Measurements from ENCODE around the gene DOCK2. TPM values are rescaled to one million over a fixed set of nuclear protein-coding genes. Genes with fewer than 3 reads are reported as not detected.

Gene DOCK2
- total RNA-seq, 5 donors from 2014 or later (not counting 1 experiment from before 2014, with no cell fraction given), result 168 to 303 (median 197) TPM

DNA sequence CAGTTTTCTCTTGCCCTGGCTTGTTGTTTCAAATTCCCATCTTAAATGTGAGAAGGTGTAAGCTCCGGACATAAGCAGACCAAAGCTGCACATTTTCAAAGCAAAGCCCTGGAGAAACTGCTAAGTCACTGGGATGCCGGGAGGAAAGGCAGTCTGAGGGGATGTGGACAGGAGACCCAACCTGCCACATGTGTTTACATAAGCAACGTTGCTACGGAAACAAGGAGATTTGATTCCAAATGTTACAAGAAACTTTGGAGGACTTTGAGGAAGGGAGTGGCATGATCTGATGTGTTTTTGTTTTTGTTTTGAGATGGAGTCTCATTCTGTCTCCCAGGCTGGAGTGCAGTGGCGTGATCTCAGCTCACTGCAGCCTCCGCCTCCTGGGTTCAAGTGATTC is 368.9 kb downstream of the DOCK2 start:
- no peak overlapping the region for H3K27ac Mint-ChIP-seq
- no peaks in the 10 kb centered on the region for H3K4me1 ChIP-seq (ENCODE audit: control insufficient read depth in 1 of 2, extremely low read depth in 1 of 2, insufficient read depth in 2 of 2, low read length in 2 of 2)
- H3K36me3 ChIP-seq (ENCODE audit: control insufficient read depth in 2 of 2, extremely low read depth in 1 of 2, insufficient read depth in 1 of 2, low read length in 1 of 2), result peaks cover 6 to 66% of the 10 kb centered on the region in 2 donors
- peaks cover 77% of the 10 kb centered on the region for H3K36me3 Mint-ChIP-seq
- ChIA-PET POLR2A (no interaction called here), CTCF (no interaction called here)
- no peaks in the 10 kb centered on the region for H3K9me3 ChIP-seq
- H3K27me3 ChIP-seq (replicated peaks in 1 of 2; ENCODE audit: control insufficient read depth in 2 of 2, extremely low read depth in 1 of 2, insufficient read depth in 2 of 2, low read length in 1 of 2), result no peaks in the 10 kb centered on the region
- H3K27me3 Mint-ChIP-seq, result no peaks in the 10 kb centered on the region
- no peak overlapping the region for H3K4me3 ChIP-seq (ENCODE audit: control insufficient read depth in 1 of 2, extremely low read depth in 1 of 2, low read length in 1 of 2)
- H3K27ac ChIP-seq (ENCODE audit: low read length), result no peak overlapping the region
- peaks cover 0 to 4% (median 4%) of the 10 kb centered on the region in 3 donors for H3K9me3 Mint-ChIP-seq
- ATAC-seq (replicated peaks in 1 of 4), result no peak
- DNase-seq, result no peak
- WGBS (ENCODE audit: insufficient coverage), result 95% methylated on average over 5 of the region's 6 CpGs
- H3K4me1 Mint-ChIP-seq, result no peaks in the 10 kb centered on the region
- H3K4me3 Mint-ChIP-seq, result no peak overlapping the region

DNA sequence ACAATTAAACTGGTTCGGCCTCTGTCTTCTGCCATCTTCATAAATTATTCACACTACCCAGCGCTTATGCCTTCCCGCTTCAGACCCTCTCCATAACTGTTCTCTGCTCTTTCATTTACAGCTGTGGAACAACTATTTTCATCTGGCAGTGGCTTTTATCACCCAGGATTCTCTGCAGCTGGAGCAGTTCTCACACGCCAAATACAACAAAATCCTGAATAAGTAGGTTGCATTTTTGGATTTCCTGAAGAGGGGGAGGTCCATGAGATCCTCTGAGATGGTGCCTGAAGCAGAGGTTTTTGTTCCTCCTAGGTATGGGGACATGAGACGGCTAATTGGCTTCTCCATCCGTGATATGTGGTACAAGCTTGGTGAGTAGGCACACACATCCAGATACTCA is 371.3 kb downstream of the DOCK2 start:
- Mint-ChIP-seq H3K36me3 (peaks cover 80% of the 10 kb centered on the region), H3K4me1 (no peaks in the 10 kb centered on the region), H3K27me3 (no peaks in the 10 kb centered on the region), H3K9me3 (peaks cover 0 to 2% (median 0%) of the 10 kb centered on the region in 3 donors), H3K27ac (no peak overlapping the region), H3K4me3 (no peak overlapping the region)
- Histone ChIP-seq H3K36me3 (ENCODE audit: control insufficient read depth in 2 of 2, extremely low read depth in 1 of 2, insufficient read depth in 1 of 2, low read length in 1 of 2) (peaks cover 9 to 62% of the 10 kb centered on the region in 2 donors), H3K4me1 (ENCODE audit: control insufficient read depth in 1 of 2, extremely low read depth in 1 of 2, insufficient read depth in 2 of 2, low read length in 2 of 2) (no peaks in the 10 kb centered on the region), H3K9me3 (no peaks in the 10 kb centered on the region), H3K27ac (ENCODE audit: low read length) (no peak overlapping the region), H3K4me3 (ENCODE audit: control insufficient read depth in 1 of 2, extremely low read depth in 1 of 2, low read length in 1 of 2) (no peak overlapping the region), H3K27me3 (replicated peaks in 1 of 2; ENCODE audit: control insufficient read depth in 2 of 2, extremely low read depth in 1 of 2, insufficient read depth in 2 of 2, low read length in 1 of 2) (no peaks in the 10 kb centered on the region)
- no peak for ATAC-seq (replicated peaks in 1 of 4)
- no peak for DNase-seq
- ChIA-PET CTCF (no interaction called here), POLR2A (no interaction called here)
- 100% methylated on average over 1 of the region's 6 CpGs for WGBS (ENCODE audit: insufficient coverage)

DNA sequence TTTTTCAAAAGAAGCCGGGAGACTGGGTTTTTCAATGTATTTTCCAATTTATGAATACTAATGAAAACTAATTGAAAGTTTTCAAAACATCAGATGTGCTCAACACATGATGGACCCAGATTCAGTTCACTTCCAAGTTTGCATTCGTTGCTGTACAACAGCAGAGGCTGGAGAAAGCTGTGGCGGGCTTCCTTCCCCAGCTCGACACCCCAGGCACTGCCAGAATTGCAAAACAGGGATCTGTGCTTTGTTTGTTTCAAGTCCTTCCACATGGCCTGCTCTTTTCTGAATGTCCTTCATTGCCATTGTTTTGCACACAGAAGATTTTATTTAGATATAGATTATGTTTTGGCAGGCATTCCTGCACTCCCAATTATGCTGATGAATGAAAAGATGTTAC is 373.5 kb downstream of the DOCK2 start:
- Mint-ChIP-seq H3K4me1 (no peaks in the 10 kb centered on the region), H3K36me3 (peaks cover 78% of the 10 kb centered on the region), H3K27me3 (no peaks in the 10 kb centered on the region), H3K27ac (no peak overlapping the region), H3K4me3 (no peak overlapping the region), H3K9me3 (no peaks in the 10 kb centered on the region)
- no peaks in the 10 kb centered on the region for H3K27me3 ChIP-seq (replicated peaks in 1 of 2; ENCODE audit: control insufficient read depth in 2 of 2, extremely low read depth in 1 of 2, insufficient read depth in 2 of 2, low read length in 1 of 2)
- H3K36me3 ChIP-seq (ENCODE audit: control insufficient read depth in 2 of 2, extremely low read depth in 1 of 2, insufficient read depth in 1 of 2, low read length in 1 of 2), result peaks cover 9 to 57% of the 10 kb centered on the region in 2 donors
- H3K4me1 ChIP-seq (ENCODE audit: control insufficient read depth in 1 of 2, extremely low read depth in 1 of 2, insufficient read depth in 2 of 2, low read length in 2 of 2), result no peaks in the 10 kb centered on the region
- no peaks in the 10 kb centered on the region for H3K9me3 ChIP-seq
- no peak overlapping the region for H3K4me3 ChIP-seq (ENCODE audit: control insufficient read depth in 1 of 2, extremely low read depth in 1 of 2, low read length in 1 of 2)
- ChIA-PET POLR2A (no interaction called here), CTCF (no interaction called here)
- ATAC-seq (replicated peaks in 1 of 4) (no peak), DNase-seq (no peak)
- 90% methylated on average over 2 of the region's 4 CpGs for WGBS (ENCODE audit: insufficient coverage)
- no peak overlapping the region for H3K27ac ChIP-seq (ENCODE audit: low read length)

DNA sequence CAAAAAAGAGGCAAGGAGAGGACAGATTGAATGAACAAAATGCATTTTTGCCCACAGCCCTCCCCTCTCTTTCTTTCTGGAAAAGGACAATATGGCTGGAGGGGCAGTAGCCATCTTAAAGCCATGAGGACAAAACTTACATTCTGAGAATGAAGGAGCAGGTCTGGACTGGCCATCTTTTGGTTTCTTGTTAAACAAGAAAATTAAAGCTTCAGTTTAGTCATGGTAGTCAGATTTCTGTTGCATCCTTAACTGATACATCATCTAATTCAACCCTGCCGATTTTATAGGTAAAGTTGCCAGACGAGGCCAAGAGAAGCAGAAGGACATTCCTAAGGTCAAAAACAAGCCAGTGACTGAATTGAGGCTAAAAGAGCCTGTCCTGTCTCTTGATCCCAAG is 374.7 kb downstream of the DOCK2 start:
- Mint-ChIP-seq H3K27ac (no peak overlapping the region), H3K27me3 (no peaks in the 10 kb centered on the region), H3K4me1 (no peaks in the 10 kb centered on the region), H3K36me3 (peaks cover 81% of the 10 kb centered on the region), H3K4me3 (no peak overlapping the region), H3K9me3 (no peaks in the 10 kb centered on the region)
- H3K27ac ChIP-seq (ENCODE audit: low read length), result no peak overlapping the region
- no peaks in the 10 kb centered on the region for H3K27me3 ChIP-seq (replicated peaks in 1 of 2; ENCODE audit: control insufficient read depth in 2 of 2, extremely low read depth in 1 of 2, insufficient read depth in 2 of 2, low read length in 1 of 2)
- no peak for ATAC-seq (replicated peaks in 1 of 4)
- ChIA-PET POLR2A (no interaction called here), CTCF (no interaction called here)
- H3K4me3 ChIP-seq (ENCODE audit: control insufficient read depth in 1 of 2, extremely low read depth in 1 of 2, low read length in 1 of 2), result no peak overlapping the region
- no peaks in the 10 kb centered on the region for H3K4me1 ChIP-seq (ENCODE audit: control insufficient read depth in 1 of 2, extremely low read depth in 1 of 2, insufficient read depth in 2 of 2, low read length in 2 of 2)
- H3K36me3 ChIP-seq (ENCODE audit: control insufficient read depth in 2 of 2, extremely low read depth in 1 of 2, insufficient read depth in 1 of 2, low read length in 1 of 2), result peaks cover 9 to 59% of the 10 kb centered on the region in 2 donors
- no peaks in the 10 kb centered on the region for H3K9me3 ChIP-seq
- no peak for DNase-seq
- WGBS (ENCODE audit: insufficient coverage), result no CpG with 5 or more reads among the region's 2 CpGs

DNA sequence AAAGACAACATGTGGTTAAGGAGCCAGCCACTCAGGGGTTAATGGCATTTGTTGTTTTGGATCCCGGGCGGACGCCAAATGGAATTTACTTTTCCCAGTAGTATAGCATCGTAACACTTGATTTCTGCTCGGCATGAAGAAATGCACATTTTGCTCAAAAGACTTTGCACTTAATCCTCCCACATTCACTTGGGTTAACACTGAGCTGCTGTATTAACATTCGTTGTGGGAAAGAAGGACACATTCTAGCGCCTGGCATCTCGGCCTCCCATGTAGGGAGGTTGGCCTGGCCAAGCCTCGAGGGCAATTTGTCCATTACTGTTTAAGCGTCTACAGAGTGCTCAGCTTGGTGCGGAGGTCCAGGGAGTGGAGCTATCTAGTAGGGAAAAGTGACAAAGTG is 375.5 kb downstream of the DOCK2 start:
- ATAC-seq (replicated peaks in 1 of 4) (no peak), DNase-seq (no peak)
- H3K4me3 ChIP-seq (ENCODE audit: control insufficient read depth in 1 of 2, extremely low read depth in 1 of 2, low read length in 1 of 2), result no peak overlapping the region
- no peak overlapping the region for H3K27ac ChIP-seq (ENCODE audit: low read length)
- no peak overlapping the region for H3K27ac Mint-ChIP-seq
- H3K27me3 ChIP-seq (replicated peaks in 1 of 2; ENCODE audit: control insufficient read depth in 2 of 2, extremely low read depth in 1 of 2, insufficient read depth in 2 of 2, low read length in 1 of 2), result no peaks in the 10 kb centered on the region
- no peaks in the 10 kb centered on the region for H3K4me1 Mint-ChIP-seq
- H3K27me3 Mint-ChIP-seq, result no peaks in the 10 kb centered on the region
- H3K9me3 Mint-ChIP-seq, result no peaks in the 10 kb centered on the region
- POLR2A ChIA-PET, result no interaction called here
- H3K4me1 ChIP-seq (ENCODE audit: control insufficient read depth in 1 of 2, extremely low read depth in 1 of 2, insufficient read depth in 2 of 2, low read length in 2 of 2), result no peaks in the 10 kb centered on the region
- no peaks in the 10 kb centered on the region for H3K9me3 ChIP-seq
- peaks cover 76% of the 10 kb centered on the region for H3K36me3 Mint-ChIP-seq
- peaks cover 9 to 54% of the 10 kb centered on the region in 2 donors for H3K36me3 ChIP-seq (ENCODE audit: control insufficient read depth in 2 of 2, extremely low read depth in 1 of 2, insufficient read depth in 1 of 2, low read length in 1 of 2)
- H3K4me3 Mint-ChIP-seq, result no peak overlapping the region
- CTCF ChIA-PET, result no interaction called here
- 91% methylated on average over 9 of the region's 11 CpGs for WGBS (ENCODE audit: insufficient coverage)

DNA sequence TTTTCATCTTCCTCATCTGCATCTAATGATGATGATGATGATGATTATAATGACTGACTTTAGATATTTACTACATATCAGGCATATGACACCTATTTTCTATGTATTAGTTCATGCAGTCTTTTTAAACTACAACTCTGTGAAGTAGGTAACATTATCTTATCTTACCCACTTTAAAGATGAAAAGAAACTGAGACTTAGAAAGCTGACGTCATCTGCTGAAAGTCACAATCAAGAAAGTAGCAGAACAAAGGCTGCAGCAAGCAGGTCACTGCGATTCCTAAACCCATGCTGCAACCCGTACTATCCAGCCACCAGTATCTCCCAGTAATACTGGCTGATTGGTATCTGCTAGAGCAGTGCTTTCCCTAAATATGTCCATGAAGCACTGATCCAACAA is 383.3 kb downstream of the DOCK2 start:
- Mint-ChIP-seq H3K27ac (no peak overlapping the region), H3K4me3 (no peak overlapping the region), H3K36me3 (peaks cover 77% of the 10 kb centered on the region), H3K27me3 (no peaks in the 10 kb centered on the region), H3K9me3 (no peaks in the 10 kb centered on the region), H3K4me1 (no peaks in the 10 kb centered on the region)
- no peaks in the 10 kb centered on the region for H3K9me3 ChIP-seq
- DNase-seq (no peak), ATAC-seq (replicated peaks in 1 of 4) (no peak)
- ChIA-PET CTCF (no interaction called here), POLR2A (no interaction called here)
- H3K27me3 ChIP-seq (replicated peaks in 1 of 2; ENCODE audit: control insufficient read depth in 2 of 2, extremely low read depth in 1 of 2, insufficient read depth in 2 of 2, low read length in 1 of 2), result no peaks in the 10 kb centered on the region
- H3K36me3 ChIP-seq (ENCODE audit: control insufficient read depth in 2 of 2, extremely low read depth in 1 of 2, insufficient read depth in 1 of 2, low read length in 1 of 2), result peaks cover 6 to 85% of the 10 kb centered on the region in 2 donors
- H3K27ac ChIP-seq (ENCODE audit: low read length), result no peak overlapping the region
- 94% methylated on average over 3 of the region's 3 CpGs for WGBS (ENCODE audit: insufficient coverage)
- H3K4me1 ChIP-seq (ENCODE audit: control insufficient read depth in 1 of 2, extremely low read depth in 1 of 2, insufficient read depth in 2 of 2, low read length in 2 of 2), result no peaks in the 10 kb centered on the region
- H3K4me3 ChIP-seq (ENCODE audit: control insufficient read depth in 1 of 2, extremely low read depth in 1 of 2, low read length in 1 of 2), result no peak overlapping the region

DNA sequence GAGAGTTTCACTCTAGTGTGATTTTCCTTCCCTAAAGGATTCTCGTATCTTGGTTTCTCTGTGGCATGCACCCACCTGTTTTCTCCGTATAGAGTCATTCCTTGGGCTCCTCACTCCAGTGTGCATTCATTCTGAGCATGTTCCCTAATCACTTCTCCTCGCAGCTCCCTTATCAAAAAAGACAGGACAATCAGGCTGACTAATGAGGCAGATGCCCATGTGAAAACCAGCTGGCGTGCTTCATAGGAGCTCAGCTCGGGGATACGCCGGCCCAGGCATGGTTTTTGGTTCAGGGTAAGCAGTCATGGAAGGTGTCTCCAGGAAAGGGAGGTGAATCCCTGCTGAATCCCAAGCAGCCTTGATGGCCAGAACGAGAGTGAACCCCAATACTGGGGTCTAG is 384.4 kb downstream of the DOCK2 start:
- Mint-ChIP-seq H3K27me3 (no peaks in the 10 kb centered on the region), H3K9me3 (no peaks in the 10 kb centered on the region), H3K27ac (no peak overlapping the region), H3K4me3 (no peak overlapping the region), H3K4me1 (no peaks in the 10 kb centered on the region), H3K36me3 (peaks cover 82% of the 10 kb centered on the region)
- no peaks in the 10 kb centered on the region for H3K27me3 ChIP-seq (replicated peaks in 1 of 2; ENCODE audit: control insufficient read depth in 2 of 2, extremely low read depth in 1 of 2, insufficient read depth in 2 of 2, low read length in 1 of 2)
- ATAC-seq (replicated peaks in 1 of 4) (no peak), DNase-seq (no peak)
- no peaks in the 10 kb centered on the region for H3K9me3 ChIP-seq
- H3K4me3 ChIP-seq (ENCODE audit: control insufficient read depth in 1 of 2, extremely low read depth in 1 of 2, low read length in 1 of 2), result no peak overlapping the region
- no peak overlapping the region for H3K27ac ChIP-seq (ENCODE audit: low read length)
- ChIA-PET CTCF (no interaction called here), POLR2A (no interaction called here)
- H3K36me3 ChIP-seq (ENCODE audit: control insufficient read depth in 2 of 2, extremely low read depth in 1 of 2, insufficient read depth in 1 of 2, low read length in 1 of 2), result peaks cover 10 to 87% of the 10 kb centered on the region in 2 donors
- 100% methylated on average over 2 of the region's 8 CpGs for WGBS (ENCODE audit: insufficient coverage)
- no peaks in the 10 kb centered on the region for H3K4me1 ChIP-seq (ENCODE audit: control insufficient read depth in 1 of 2, extremely low read depth in 1 of 2, insufficient read depth in 2 of 2, low read length in 2 of 2)
